Colonic mucosa (tissue), 4 donors: ENCODE results near the gene CYP4V2. TPM values are rescaled to one million over a fixed set of nuclear protein-coding genes. Genes with fewer than 3 reads are reported as not detected.

Source experiments
- DNase-seq: peaks from one replicate; pipeline ENCODE4 v3.0.0-alpha.2; 2020
- H3K27ac ChIP-seq: fragments of 200-600 bp; one replicate; pipeline ENCODE4 v1.8.0; 2021
- H3K27me3 ChIP-seq: fragments of 200-600 bp; one replicate; pipeline ENCODE4 v1.8.0; 2021
- H3K36me3 ChIP-seq: fragments of 200-600 bp; one replicate; pipeline ENCODE4 v1.8.0; 2021
- H3K4me1 ChIP-seq: fragments of 200-600 bp; one replicate; pipeline ENCODE4 v1.8.0; 2021; ENCODE audit warnings: mild to moderate bottlenecking
- H3K4me3 ChIP-seq: fragments of 200-600 bp; one replicate; pipeline ENCODE4 v1.8.0; 2021
- H3K9ac ChIP-seq, 2 donors: one replicate each; pipeline ENCODE4 v1.7.0; 2013; ENCODE audit warnings: control low read depth in 2 of 2, low read depth in 2 of 2, low read length in 2 of 2
- H3K9me3 ChIP-seq: fragments of 200-600 bp; one replicate; pipeline ENCODE4 v1.8.0; 2021
- intact Hi-C: fragments of 100-400 bp; cut with DNase I; formaldehyde crosslinking; loops from one replicate; pipeline ENCODE4 v1.14.1; 2022
- total RNA-seq, 2 donors: library from RNA; stranded (reverse); fragmentation: NEBNext Ultra II Directional in 1 of 2; extraction: Animal tissue kit (Norgen Biotek cat#: 25700) in 1 of 2; gene quantifications; one replicate each; pipeline ENCODE4 v1.2.1, GENCODE V29; 2021
- TF ChIP-seq, protein P1 (sequence below): fragments of 200-600 bp; IDR thresholded peaks from one replicate; pipeline ENCODE4 v1.8.0; 2022; ENCODE audit warnings: antibody characterized with exemption, mild to moderate bottlenecking
- donor health status: healthy.
- donor health status: DM: no; HTN: no; CAD: no.
- donor health status: DM: no; HTN: no; CAD: no.

The CYP4V2 gene
- total RNA-seq, 2 donors from 2014 or later = 20.3 to 36.0 TPM

DNA sequence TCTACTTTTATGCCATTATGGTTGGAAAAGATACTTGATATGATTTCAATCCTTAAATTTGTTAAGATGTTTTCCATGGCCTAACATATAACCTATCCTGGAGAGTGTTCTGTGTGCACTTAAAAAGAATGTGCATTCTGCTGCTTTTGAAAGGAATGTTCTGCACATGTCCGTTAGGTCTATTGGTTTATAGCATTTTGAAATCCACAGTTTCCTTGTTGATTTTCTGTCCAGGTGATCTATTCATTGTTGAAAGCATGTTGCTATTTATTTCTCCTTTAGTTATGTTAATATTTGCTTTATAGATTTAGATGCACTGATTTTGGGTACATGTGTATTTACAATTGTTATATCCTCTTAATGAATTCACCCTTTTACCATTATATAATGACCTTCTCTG is 30.3 kb downstream of the CYP4V2 start:
- Histone ChIP-seq H3K27ac (no peak overlapping the region), H3K9ac (no peak overlapping the region), H3K36me3 (no peaks in the 10 kb centered on the region), H3K4me3 (no peak overlapping the region), H3K9me3 (no peaks in the 10 kb centered on the region), H3K4me1 (no peaks in the 10 kb centered on the region), H3K27me3 (no peaks in the 10 kb centered on the region)
- DNase-seq = no peak
- intact Hi-C loops = no loop called here
- TF ChIP-seq, protein P1, sequence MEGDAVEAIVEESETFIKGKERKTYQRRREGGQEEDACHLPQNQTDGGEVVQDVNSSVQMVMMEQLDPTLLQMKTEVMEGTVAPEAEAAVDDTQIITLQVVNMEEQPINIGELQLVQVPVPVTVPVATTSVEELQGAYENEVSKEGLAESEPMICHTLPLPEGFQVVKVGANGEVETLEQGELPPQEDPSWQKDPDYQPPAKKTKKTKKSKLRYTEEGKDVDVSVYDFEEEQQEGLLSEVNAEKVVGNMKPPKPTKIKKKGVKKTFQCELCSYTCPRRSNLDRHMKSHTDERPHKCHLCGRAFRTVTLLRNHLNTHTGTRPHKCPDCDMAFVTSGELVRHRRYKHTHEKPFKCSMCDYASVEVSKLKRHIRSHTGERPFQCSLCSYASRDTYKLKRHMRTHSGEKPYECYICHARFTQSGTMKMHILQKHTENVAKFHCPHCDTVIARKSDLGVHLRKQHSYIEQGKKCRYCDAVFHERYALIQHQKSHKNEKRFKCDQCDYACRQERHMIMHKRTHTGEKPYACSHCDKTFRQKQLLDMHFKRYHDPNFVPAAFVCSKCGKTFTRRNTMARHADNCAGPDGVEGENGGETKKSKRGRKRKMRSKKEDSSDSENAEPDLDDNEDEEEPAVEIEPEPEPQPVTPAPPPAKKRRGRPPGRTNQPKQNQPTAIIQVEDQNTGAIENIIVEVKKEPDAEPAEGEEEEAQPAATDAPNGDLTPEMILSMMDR = no peak

DNA sequence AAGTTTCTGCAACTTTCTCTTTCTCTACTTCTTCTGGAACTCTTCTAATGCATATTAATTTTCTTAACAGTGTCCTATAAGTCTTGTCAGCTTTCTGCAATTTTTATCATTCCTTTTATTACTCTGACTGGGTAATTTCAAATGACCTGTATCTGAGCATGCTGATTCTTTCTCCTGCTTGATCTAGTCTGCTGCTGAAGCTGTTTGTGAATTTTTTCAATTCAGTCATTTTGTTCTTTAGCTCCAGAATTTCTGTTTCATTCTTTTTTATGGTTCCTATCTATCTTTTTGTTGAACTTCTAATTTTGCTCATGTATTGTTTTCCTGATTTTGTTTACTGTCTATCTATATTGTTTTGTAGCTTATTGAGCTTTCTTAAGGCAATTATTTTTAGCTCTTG is 34.5 kb downstream of the CYP4V2 start:
- TF ChIP-seq, protein P1 = no peak
- intact Hi-C loops = no loop called here

DNA sequence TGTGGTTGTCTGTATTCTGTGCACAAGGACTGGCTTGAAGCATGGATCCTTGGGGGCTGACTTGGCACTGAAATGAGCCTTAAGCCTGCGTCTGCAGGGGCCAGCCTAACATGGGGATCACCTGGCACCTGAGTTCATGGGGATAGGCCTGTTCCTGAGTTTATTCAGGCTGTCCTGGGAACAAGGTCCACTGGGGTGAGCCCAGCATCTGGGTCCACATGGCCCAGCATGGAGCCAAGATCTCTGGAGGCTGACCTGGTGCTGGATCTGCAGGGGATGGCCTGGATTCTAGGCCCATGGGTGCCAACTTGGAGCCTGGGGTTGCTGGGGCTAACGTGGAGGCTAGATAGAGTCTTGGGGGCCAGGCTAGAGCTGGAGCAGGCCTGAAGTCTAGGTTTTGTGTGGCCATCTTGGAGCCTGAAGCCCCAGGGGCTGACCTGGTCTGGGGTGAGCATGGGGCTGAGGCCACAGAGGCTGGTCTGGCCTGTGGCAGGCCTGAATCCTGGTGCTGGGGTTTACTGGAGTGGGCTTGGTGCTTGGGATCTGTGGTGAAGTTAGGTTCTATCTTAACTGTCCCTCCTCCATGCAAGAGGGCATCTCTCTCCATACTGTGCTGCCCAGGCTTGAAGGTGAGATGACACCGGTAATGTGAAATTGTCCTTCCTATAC is 35.3 kb downstream of the CYP4V2 start:
- TF ChIP-seq, protein P1 = no peak
- no peak for DNase-seq
- Histone ChIP-seq H3K36me3 (no peaks in the 10 kb centered on the region), H3K27ac (no peak overlapping the region), H3K27me3 (no peaks in the 10 kb centered on the region), H3K4me3 (no peak overlapping the region), H3K9me3 (no peaks in the 10 kb centered on the region), H3K4me1 (no peaks in the 10 kb centered on the region), H3K9ac (no peak overlapping the region)
- intact Hi-C loops = no loop called here

More for the DNA sequence above, 34.5 kb downstream of the CYP4V2 start:
- no peaks in the 10 kb centered on the region for H3K4me1 ChIP-seq
- H3K27ac ChIP-seq = no peak overlapping the region
- no peak for DNase-seq
- no peak overlapping the region for H3K4me3 ChIP-seq
- no peaks in the 10 kb centered on the region for H3K9me3 ChIP-seq
- no peak overlapping the region for H3K9ac ChIP-seq
- no peaks in the 10 kb centered on the region for H3K27me3 ChIP-seq
- H3K36me3 ChIP-seq = no peaks in the 10 kb centered on the region

DNA sequence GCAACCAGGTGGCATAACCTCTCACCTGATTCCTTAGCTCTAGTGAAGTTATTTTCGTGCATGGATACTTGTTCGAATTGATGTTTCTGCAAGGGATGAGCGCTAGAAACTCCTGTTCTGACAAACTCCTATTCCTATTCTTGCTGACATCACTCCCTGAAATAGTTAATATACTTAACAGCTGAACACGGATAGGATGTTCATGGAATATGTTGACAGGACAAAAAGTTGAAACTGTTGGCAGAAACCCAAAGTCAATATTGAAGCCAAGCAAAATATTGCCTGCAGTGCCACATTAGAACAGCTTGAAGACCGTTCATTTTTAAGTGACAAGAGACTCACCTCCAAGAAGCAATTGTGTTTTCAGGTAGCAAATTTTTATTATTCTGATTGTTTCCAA is 35.9 kb downstream of the CYP4V2 start, which contains the start of gene KLKB1:
TSS of gene KLKB1 (plus strand) at position 287 of the 400 bp plus-strand sequence. CDS start 689 bp downstream, outside the sequence.
- no peak for DNase-seq
- no peak within 1 kb of the TSS for H3K27ac ChIP-seq
- TF ChIP-seq, protein P1 = no peak
- H3K27me3 ChIP-seq = no peaks in the 10 kb centered on the region
- H3K36me3 ChIP-seq = no peaks in the 10 kb centered on the region
- H3K9me3 ChIP-seq = no peaks in the 10 kb centered on the region
- no peak within 1 kb of the TSS for H3K4me3 ChIP-seq
- no peaks in the 10 kb centered on the region for H3K4me1 ChIP-seq
- no peak within 1 kb of the TSS for H3K9ac ChIP-seq
- intact Hi-C loops = no loop called here

DNA sequence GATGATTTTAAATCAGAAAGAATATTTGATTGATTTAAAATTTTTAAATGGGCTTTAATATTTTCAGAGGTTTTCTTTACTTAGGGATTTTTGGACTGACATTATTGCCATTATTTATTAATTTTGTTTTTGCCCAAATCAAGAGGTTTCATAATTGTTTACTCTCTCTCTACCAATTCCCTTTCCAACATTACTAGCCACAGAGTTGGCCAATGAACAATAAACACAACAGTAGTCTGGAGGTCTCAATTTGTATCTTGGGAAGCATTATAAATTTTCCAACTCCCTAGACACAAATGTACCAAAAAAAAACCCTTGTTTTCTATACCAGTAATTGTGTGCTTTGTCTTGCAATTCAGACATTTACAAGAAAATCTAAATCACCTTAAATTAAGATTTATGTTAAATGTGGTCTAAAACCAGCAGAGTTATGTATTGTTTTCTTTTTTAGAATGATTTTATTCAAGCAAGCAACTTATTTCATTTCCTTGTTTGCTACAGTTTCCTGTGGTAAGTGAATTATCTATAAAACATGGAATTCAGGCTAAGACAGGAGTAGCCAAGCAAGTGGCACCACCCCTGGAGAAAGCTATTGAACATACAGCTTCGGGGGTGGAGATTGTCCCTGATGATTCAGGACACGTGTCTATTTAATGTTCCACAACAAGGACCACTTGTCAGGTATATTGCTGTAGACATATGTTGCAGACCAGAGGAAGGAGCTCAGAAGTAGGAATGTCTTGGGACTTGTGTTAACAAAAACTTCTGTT is 36.6 kb downstream of the CYP4V2 start:
- Histone ChIP-seq H3K27me3 (no peaks in the 10 kb centered on the region), H3K4me3 (no peak overlapping the region), H3K27ac (no peak overlapping the region), H3K9me3 (no peaks in the 10 kb centered on the region), H3K36me3 (no peaks in the 10 kb centered on the region), H3K4me1 (no peaks in the 10 kb centered on the region), H3K9ac (no peak overlapping the region)
- intact Hi-C loops = no loop called here
- DNase-seq = no peak
- TF ChIP-seq, protein P1 = no peak
